Measurements from ENCODE around the gene ZBTB32.

Gene ZBTB32

DNA sequence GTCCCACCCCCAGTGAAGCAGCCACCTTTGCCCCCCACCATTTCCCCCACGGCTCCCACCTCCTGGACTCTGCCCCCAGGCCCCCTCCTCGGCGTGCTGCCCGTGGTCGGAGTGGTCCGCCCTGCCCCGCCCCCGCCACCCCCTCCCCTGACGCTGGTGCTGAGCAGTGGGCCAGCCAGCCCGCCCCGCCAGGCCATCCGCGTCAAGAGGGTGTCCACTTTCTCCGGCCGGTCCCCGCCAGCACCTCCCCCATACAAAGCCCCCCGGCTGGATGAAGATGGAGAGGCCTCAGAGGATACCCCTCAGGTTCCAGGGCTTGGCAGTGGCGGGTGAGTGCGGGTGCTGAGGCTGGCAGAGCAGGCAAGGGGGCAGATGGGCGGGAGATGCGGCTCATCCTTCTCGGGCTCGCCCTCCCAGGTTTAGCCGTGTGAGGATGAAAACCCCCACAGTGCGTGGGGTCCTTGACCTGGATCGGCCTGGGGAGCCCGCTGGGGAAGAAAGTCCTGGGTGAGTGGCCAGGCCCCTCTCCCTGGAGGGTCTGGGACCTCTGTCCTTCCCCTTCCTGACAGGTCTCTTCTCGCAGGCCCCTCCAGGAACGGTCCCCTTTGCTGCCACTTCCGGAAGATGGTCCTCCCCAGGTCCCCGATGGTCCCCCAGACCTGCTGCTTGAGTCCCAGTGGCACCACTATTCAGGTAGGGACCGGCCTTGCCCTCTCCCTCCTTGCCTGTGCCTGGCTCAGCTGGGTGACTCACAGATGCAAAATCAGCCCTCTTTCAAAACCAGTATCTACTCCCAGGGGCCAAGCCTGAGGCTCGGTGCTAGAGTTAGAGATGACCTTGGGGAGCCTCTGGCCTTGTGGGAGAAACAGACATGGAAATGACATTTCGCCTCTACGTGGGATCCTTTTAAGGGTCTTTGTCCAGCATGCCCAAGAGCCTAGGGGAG lies 29.1 kb downstream of the ZBTB32 start:
- H3K4me3 ChIP-seq (ENCODE audit: low read depth, low read length): no peak overlapping the region
- DNase-seq (ENCODE audit: low read depth): no peak
- in situ Hi-C loops (cut with HindIII; ENCODE audit: low sequenced_read_pairs): no loop called here
- TF ChIP-seq, protein P1, sequence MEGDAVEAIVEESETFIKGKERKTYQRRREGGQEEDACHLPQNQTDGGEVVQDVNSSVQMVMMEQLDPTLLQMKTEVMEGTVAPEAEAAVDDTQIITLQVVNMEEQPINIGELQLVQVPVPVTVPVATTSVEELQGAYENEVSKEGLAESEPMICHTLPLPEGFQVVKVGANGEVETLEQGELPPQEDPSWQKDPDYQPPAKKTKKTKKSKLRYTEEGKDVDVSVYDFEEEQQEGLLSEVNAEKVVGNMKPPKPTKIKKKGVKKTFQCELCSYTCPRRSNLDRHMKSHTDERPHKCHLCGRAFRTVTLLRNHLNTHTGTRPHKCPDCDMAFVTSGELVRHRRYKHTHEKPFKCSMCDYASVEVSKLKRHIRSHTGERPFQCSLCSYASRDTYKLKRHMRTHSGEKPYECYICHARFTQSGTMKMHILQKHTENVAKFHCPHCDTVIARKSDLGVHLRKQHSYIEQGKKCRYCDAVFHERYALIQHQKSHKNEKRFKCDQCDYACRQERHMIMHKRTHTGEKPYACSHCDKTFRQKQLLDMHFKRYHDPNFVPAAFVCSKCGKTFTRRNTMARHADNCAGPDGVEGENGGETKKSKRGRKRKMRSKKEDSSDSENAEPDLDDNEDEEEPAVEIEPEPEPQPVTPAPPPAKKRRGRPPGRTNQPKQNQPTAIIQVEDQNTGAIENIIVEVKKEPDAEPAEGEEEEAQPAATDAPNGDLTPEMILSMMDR (IDR thresholded peaks at IDR 0.05; ENCODE audit: low read depth, low read length, missing control alignments): no peak

DNA sequence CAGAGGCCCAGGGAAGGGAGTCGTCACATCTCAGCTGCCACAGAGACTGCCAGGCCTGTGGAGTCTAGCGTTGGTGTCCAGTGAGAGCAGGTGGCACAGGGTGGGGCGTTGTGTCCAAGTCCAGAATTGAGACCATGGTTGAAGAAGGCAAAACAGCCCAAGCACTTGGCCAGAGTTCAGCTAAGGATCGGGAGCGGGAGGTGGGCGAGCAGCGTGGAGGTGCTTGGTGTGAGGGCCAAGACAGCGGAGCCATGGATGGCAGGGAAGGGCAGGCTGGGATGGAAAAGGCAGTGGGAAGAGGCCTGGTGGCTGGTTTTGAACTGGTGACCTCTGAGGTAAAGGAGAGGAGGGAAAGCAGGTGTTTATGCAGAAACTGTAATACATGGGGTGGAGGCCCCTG lies 29.9 kb downstream of the ZBTB32 start:
- in situ Hi-C loops (cut with HindIII; ENCODE audit: low sequenced_read_pairs): no loop called here
- DNase-seq (ENCODE audit: low read depth): no peak
- TF ChIP-seq, protein P1 (IDR thresholded peaks at IDR 0.05; ENCODE audit: low read depth, low read length, missing control alignments): no peak
- H3K4me3 ChIP-seq (ENCODE audit: low read depth, low read length): no peak overlapping the region

DNA sequence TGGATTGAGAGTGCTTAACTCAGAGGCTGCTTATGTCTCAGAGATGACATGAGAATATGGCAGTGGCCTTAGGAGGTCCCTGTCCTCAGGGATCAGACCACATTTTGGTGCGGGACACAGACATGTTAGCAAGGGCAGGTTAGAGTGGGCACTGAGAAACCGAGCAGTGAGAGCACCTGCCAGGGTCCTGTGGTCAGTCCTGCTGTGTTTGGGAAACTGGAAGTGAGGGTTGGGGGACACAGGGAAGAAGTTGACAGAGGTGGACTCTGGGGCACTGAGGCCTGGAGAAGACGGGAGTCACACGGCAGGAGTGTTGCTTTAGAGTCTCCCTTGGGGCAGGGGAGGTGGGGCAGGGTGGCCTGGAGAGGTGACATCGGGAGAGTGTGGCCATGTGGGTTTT lies 30.5 kb downstream of the ZBTB32 start:
- no peak overlapping the region for H3K4me3 ChIP-seq (ENCODE audit: low read depth, low read length)
- DNase-seq (ENCODE audit: low read depth): no peak
- in situ Hi-C loops (cut with HindIII; ENCODE audit: low sequenced_read_pairs): no loop called here
- TF ChIP-seq, protein P1 (IDR thresholded peaks at IDR 0.05; ENCODE audit: low read depth, low read length, missing control alignments): no peak

DNA sequence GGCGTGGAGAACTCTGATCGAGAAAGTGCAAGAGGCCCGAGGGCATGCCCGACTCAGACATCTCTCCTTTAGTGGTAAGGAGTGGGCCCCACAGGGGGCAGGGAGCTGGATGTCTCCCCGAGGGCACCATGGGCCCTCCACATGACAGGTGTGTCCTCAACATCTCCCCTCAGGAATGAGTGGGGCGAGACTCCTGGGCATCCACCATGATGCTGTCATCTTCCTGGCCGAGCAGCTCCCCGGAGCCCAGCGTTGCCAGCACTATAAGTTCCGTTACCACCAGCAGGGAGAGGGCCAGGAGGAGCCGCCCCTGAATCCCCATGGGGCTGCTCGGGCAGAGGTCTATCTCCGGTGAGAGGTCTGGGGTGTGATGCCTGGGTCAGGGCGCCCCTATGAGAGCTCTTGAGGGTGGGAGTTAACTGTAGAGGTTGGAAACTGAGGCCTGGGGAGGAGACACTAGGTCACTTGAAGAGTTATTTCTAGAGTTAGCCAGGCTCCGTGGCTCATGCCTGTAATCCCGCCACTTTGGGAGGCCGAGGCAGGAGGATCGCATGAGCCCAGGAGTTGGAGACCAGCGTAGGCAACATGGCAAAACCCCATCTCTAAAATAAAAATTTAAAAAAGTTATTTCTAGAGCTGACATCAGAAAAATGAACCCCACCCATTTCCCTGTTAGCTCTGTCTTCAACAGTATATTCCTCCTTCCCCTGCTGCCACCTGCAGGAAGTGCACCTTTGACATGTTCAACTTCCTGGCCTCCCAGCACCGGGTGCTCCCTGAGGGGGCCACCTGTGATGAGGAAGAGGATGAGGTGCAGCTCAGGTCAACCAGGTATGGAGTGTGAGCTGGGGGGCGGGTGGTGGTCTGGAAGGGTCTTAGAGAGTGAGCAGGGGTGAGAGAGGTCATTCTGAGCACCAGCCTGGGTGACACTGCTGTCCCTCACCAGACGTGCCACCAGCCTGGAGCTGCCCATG lies 32.8 kb downstream of the ZBTB32 start:
- H3K4me3 ChIP-seq (ENCODE audit: low read depth, low read length): no peak overlapping the region
- TF ChIP-seq, protein P1 (IDR thresholded peaks at IDR 0.05; ENCODE audit: low read depth, low read length, missing control alignments): peak; percentile 9
- DNase-seq (ENCODE audit: low read depth): no peak
- in situ Hi-C loops (cut with HindIII; ENCODE audit: low sequenced_read_pairs): no loop called here

DNA sequence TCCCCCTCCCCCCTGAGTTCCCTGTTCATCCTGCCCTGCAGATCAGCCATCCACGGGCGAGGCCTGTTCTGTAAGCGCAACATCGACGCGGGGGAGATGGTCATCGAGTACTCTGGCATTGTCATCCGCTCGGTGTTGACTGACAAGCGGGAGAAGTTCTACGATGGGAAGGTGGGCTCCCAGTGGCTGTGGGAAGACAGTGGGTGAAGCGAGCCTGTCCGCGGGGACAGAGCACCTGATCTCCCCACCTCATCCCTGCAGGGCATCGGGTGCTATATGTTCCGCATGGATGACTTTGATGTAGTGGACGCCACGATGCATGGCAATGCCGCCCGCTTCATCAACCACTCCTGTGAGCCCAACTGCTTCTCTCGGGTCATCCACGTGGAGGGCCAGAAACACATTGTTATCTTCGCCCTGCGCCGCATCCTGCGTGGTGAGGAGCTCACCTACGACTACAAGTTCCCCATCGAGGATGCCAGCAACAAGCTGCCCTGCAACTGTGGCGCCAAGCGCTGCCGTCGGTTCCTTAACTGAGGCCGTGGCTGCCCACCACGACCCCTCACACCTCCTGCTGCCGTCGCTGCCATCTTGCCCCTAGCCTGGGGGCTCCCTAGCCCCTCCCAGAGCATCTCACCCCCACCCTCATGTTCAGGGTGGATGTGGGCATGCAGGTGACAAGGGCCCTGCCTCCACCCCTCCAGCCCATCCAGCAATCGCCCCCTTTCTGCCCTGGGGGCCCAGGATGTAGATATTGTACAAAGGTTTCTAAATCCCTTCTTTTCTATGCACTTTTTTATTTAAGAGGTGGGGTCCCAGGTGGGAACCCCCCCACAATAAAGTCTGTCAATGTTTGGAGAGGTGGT lies 33.9 kb downstream of the ZBTB32 start:
- DNase-seq (ENCODE audit: low read depth): no peak

More for the DNA sequence above, 33.9 kb downstream of the ZBTB32 start:
- in situ Hi-C loops (cut with HindIII; ENCODE audit: low sequenced_read_pairs): no loop called here
- no peak overlapping the region for H3K4me3 ChIP-seq (ENCODE audit: low read depth, low read length)
- TF ChIP-seq, protein P1 (IDR thresholded peaks at IDR 0.05; ENCODE audit: low read depth, low read length, missing control alignments): no peak
